HepG2 (cell line): ENCODE data around the gene SRSF3. TPM values are rescaled to one million over a fixed set of nuclear protein-coding genes. Genes with fewer than 3 reads are reported as not detected.

Source experiments
- CAMTA2 ChIP-seq: sonication (generic); formaldehyde crosslinking; IDR thresholded peaks from 2 replicates; pipeline ENCODE4 v1.4.0; 2020; ENCODE audit warnings: mild to moderate bottlenecking, missing genetic modification reagents, borderline replicate concordance
- KDM4B ChIP-seq: sonication (generic); formaldehyde crosslinking; IDR thresholded peaks from 2 replicates; pipeline ENCODE4 v1.4.0; 2020; ENCODE audit warnings: missing genetic modification reagents
- SMC3 ChIP-seq: IDR thresholded peaks from 2 replicates; pipeline ENCODE4 v1.6.1; 2011; ENCODE audit warnings: low read length, improper control_type of control experiment
- STAG1 ChIP-seq: sonication (generic); formaldehyde crosslinking; IDR thresholded peaks from 2 replicates; pipeline ENCODE4 v1.4.0; 2020; ENCODE audit warnings: missing genetic modification reagents
- TOE1 ChIP-seq: sonication (generic); formaldehyde crosslinking; IDR thresholded peaks from 2 replicates; pipeline ENCODE4 v1.4.0; 2020; ENCODE audit warnings: mild to moderate bottlenecking, missing genetic modification reagents
- polyA plus RNA-seq, 8 experiments: library from polyadenylated mRNA; depleted of rRNA in 3 of 8; stranded (reverse) in 7 of 8; unstranded in 1 of 8; fragments of >200 nt; fragmentation: Illumina TruSeq in 4 of 8; extraction: Trizol in 4 of 8; gene quantifications; 2 replicates each; pipeline versions ENCODE4 v1.2.1 to v1.2.3, GENCODE V29; 2011 to 2016; ENCODE audit warnings: low read depth in 4 of 8, missing spikeins in 1 of 8, mixed read lengths in 1 of 8; ENCODE audit not compliant: insufficient read depth in 1 of 8
- total RNA-seq, 5 experiments: library from RNA; depleted of rRNA; stranded (reverse); fragments of >200 nt; fragmentation: Illumina TruSeq; extraction: Trizol; gene quantifications; 2 replicates each; pipeline ENCODE4 v1.2.3, GENCODE V29; 2016; ENCODE audit warnings: low read depth in 1 of 5
- TF ChIP-seq, protein P1 (sequence below): sonication (generic); formaldehyde crosslinking; IDR thresholded peaks from one replicate; pipeline ENCODE4 v1.5.1; 2020; ENCODE audit warnings: mild to moderate bottlenecking, missing genetic modification reagents; ENCODE audit errors: not compliant biosample characterization
- TF ChIP-seq, protein P2 (sequence below): sonication (generic); formaldehyde crosslinking; IDR thresholded peaks from 2 replicates; pipeline ENCODE4 v1.5.0; 2020; ENCODE audit warnings: mild to moderate bottlenecking, missing genetic modification reagents, borderline replicate concordance
- TF ChIP-seq, protein P3 (sequence below), 2 experiments: IDR thresholded peaks; 2 replicates each; pipeline ENCODE4 v1.6.1; 2011 to 2012; ENCODE audit warnings: low read length in 2 of 2, borderline replicate concordance in 1 of 2, low read depth in 1 of 2, mild to moderate bottlenecking in 1 of 2, moderate library complexity in 1 of 2

SRSF3 gene
- total and polyA plus RNA-seq, 2 of the 13 experiments (the other 11 are each of a cell fraction or from before 2014, with no cell fraction given), result 206 to 684 TPM

DNA sequence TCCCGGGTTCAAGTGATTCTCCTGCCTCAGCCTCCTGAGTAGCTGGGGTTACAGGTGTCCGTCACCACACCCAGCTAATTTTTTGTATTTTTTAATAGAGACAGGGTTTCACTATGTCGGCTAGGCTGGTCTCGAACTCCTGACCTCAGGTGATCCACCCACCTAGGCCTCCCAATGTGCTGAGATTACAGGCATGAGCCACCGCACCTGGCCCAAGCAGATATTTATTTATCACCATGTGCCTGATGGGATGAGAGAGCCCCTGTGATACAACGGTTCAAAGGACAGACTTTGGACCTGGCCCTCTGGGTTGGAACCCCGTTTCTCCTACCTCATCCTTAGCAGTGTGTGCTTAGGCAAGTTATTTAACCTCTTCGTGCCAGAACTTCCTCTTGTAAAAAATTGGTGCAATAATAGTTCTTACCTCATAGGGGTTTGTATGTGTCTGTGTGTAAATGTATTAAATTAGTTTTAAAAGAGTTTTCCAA, 27.7 kb upstream of the SRSF3 start (continued):
- TF ChIP-seq, protein P1, sequence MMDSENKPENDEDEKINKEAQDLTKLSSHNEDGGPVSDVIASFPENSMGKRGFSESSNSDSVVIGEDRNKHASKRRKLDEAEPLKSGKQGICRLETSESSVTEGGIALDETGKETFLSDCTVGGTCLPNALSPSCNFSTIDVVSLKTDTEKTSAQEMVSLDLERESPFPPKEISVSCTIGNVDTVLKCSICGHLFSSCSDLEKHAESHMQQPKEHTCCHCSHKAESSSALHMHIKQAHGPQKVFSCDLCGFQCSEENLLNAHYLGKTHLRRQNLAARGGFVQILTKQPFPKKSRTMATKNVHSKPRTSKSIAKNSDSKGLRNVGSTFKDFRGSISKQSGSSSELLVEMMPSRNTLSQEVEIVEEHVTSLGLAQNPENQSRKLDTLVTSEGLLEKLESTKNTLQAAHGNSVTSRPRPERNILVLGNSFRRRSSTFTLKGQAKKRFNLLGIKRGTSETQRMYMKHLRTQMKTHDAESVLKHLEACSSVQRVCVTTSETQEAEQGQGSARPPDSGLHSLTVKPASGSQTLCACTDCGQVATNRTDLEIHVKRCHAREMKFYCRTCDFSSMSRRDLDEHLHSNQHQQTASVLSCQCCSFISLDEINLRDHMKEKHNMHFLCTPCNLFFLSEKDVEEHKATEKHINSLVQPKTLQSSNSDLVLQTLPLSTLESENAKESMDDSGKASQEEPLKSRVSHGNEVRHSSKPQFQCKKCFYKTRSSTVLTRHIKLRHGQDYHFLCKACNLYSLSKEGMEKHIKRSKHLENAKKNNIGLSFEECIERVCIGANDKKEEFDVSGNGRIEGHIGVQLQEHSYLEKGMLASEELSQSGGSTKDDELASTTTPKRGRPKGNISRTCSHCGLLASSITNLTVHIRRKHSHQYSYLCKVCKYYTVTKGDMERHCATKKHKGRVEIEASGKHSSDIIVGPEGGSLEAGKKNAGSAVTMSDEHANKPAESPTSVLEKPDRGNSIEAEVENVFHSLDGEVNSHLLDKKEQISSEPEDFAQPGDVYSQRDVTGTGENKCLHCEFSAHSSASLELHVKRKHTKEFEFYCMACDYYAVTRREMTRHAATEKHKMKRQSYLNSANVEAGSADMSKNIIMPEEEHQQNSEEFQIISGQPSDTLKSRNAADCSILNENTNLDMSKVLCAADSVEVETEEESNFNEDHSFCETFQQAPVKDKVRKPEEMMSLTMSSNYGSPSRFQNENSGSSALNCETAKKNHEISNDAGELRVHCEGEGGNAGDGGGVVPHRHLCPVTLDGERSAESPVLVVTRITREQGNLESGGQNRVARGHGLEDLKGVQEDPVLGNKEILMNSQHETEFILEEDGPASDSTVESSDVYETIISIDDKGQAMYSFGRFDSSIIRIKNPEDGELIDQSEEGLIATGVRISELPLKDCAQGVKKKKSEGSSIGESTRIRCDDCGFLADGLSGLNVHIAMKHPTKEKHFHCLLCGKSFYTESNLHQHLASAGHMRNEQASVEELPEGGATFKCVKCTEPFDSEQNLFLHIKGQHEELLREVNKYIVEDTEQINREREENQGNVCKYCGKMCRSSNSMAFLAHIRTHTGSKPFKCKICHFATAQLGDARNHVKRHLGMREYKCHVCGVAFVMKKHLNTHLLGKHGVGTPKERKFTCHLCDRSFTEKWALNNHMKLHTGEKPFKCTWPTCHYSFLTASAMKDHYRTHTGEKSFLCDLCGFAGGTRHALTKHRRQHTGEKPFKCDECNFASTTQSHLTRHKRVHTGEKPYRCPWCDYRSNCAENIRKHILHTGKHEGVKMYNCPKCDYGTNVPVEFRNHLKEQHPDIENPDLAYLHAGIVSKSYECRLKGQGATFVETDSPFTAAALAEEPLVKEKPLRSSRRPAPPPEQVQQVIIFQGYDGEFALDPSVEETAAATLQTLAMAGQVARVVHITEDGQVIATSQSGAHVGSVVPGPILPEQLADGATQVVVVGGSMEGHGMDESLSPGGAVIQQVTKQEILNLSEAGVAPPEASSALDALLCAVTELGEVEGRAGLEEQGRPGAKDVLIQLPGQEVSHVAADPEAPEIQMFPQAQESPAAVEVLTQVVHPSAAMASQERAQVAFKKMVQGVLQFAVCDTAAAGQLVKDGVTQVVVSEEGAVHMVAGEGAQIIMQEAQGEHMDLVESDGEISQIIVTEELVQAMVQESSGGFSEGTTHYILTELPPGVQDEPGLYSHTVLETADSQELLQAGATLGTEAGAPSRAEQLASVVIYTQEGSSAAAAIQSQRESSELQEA, result no peak
- TF ChIP-seq TOE1 (CRISPR knock-in tag) (no peak), SMC3 (no peak), STAG1 (no peak), CAMTA2 (no peak), KDM4B (CRISPR knock-in tag) (no peak)
- TF ChIP-seq, protein P2, sequence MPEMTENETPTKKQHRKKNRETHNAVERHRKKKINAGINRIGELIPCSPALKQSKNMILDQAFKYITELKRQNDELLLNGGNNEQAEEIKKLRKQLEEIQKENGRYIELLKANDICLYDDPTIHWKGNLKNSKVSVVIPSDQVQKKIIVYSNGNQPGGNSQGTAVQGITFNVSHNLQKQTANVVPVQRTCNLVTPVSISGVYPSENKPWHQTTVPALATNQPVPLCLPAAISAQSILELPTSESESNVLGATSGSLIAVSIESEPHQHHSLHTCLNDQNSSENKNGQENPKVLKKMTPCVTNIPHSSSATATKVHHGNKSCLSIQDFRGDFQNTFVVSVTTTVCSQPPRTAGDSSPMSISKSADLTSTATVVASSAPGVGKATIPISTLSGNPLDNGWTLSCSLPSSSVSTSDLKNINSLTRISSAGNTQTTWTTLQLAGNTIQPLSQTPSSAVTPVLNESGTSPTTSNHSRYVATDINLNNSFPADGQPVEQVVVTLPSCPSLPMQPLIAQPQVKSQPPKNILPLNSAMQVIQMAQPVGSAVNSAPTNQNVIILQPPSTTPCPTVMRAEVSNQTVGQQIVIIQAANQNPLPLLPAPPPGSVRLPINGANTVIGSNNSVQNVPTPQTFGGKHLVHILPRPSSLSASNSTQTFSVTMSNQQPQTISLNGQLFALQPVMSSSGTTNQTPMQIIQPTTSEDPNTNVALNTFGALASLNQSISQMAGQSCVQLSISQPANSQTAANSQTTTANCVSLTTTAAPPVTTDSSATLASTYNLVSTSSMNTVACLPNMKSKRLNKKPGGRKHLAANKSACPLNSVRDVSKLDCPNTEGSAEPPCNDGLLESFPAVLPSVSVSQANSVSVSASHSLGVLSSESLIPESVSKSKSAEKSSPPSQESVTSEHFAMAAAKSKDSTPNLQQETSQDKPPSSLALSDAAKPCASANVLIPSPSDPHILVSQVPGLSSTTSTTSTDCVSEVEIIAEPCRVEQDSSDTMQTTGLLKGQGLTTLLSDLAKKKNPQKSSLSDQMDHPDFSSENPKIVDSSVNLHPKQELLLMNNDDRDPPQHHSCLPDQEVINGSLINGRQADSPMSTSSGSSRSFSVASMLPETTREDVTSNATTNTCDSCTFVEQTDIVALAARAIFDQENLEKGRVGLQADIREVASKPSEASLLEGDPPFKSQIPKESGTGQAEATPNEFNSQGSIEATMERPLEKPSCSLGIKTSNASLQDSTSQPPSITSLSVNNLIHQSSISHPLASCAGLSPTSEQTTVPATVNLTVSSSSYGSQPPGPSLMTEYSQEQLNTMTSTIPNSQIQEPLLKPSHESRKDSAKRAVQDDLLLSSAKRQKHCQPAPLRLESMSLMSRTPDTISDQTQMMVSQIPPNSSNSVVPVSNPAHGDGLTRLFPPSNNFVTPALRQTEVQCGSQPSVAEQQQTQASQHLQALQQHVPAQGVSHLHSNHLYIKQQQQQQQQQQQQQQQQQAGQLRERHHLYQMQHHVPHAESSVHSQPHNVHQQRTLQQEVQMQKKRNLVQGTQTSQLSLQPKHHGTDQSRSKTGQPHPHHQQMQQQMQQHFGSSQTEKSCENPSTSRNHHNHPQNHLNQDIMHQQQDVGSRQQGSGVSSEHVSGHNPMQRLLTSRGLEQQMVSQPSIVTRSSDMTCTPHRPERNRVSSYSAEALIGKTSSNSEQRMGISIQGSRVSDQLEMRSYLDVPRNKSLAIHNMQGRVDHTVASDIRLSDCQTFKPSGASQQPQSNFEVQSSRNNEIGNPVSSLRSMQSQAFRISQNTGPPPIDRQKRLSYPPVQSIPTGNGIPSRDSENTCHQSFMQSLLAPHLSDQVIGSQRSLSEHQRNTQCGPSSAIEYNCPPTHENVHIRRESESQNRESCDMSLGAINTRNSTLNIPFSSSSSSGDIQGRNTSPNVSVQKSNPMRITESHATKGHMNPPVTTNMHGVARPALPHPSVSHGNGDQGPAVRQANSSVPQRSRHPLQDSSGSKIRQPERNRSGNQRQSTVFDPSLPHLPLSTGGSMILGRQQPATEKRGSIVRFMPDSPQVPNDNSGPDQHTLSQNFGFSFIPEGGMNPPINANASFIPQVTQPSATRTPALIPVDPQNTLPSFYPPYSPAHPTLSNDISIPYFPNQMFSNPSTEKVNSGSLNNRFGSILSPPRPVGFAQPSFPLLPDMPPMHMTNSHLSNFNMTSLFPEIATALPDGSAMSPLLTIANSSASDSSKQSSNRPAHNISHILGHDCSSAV, result no peak
- TF ChIP-seq, protein P3, sequence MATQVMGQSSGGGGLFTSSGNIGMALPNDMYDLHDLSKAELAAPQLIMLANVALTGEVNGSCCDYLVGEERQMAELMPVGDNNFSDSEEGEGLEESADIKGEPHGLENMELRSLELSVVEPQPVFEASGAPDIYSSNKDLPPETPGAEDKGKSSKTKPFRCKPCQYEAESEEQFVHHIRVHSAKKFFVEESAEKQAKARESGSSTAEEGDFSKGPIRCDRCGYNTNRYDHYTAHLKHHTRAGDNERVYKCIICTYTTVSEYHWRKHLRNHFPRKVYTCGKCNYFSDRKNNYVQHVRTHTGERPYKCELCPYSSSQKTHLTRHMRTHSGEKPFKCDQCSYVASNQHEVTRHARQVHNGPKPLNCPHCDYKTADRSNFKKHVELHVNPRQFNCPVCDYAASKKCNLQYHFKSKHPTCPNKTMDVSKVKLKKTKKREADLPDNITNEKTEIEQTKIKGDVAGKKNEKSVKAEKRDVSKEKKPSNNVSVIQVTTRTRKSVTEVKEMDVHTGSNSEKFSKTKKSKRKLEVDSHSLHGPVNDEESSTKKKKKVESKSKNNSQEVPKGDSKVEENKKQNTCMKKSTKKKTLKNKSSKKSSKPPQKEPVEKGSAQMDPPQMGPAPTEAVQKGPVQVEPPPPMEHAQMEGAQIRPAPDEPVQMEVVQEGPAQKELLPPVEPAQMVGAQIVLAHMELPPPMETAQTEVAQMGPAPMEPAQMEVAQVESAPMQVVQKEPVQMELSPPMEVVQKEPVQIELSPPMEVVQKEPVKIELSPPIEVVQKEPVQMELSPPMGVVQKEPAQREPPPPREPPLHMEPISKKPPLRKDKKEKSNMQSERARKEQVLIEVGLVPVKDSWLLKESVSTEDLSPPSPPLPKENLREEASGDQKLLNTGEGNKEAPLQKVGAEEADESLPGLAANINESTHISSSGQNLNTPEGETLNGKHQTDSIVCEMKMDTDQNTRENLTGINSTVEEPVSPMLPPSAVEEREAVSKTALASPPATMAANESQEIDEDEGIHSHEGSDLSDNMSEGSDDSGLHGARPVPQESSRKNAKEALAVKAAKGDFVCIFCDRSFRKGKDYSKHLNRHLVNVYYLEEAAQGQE (IDR thresholded peaks at IDR 0.05; ENCODE audit: borderline replicate concordance in 1 of 2, low read depth in 1 of 2, low read length in 2 of 2), result 0 out of 4 replicates have a peak, but pooled peaks of 1 of the 2 experiments have one; percentile 28
